Lower leg skin (tissue), 4 donors: ENCODE results near the gene RAB13. TPM values are rescaled to one million over a fixed set of nuclear protein-coding genes. Genes with fewer than 3 reads are reported as not detected.

ENCODE experiments used
- DNase-seq, 2 donors: peaks; one replicate each; pipeline ENCODE4 v3.0.0-alpha.2; 2019; ENCODE audit warnings: low spot score in 2 of 2
- H3K4me3 ChIP-seq: fragments of 200-600 bp; sonication (generic); 2 replicates; pipeline ENCODE4 v1.5.1; 2017; ENCODE audit warnings: mild to moderate bottlenecking, low read depth; ENCODE audit not compliant: poor library complexity, severe bottlenecking
- POLR2A ChIP-seq, 2 donors: fragments of 450-650 bp; IDR thresholded peaks; one replicate each; pipeline ENCODE4 v1.6.1; 2016 to 2017; ENCODE audit warnings: antibody characterized with exemption in 2 of 2, mild to moderate bottlenecking in 1 of 2, moderate library complexity in 1 of 2
- WGBS, 2 donors: methylation state at CpG; one replicate each; pipeline ENCODE4 v1.1.5; 2018; 5-methylcytosine and 5-hydroxymethylcytosine counted together
- intact Hi-C: fragments of 100-400 bp; cut with DNase I; formaldehyde crosslinking; loops from one replicate; pipeline ENCODE4 v1.15.0; 2023; ENCODE audit warnings: low total_unique reads
- total RNA-seq, 4 donors: library from RNA; depleted of rRNA; stranded (reverse); fragments of >200 nt; gene quantifications; one replicate each; pipeline ENCODE4 v1.1.0, GENCODE V29; 2016
- TF ChIP-seq, protein P1 (sequence below), 3 donors: fragments of 450-650 bp; IDR thresholded peaks; one replicate each; pipeline ENCODE4 v1.5.1; 2016; ENCODE audit warnings: antibody characterized with exemption in 3 of 3, mild to moderate bottlenecking in 3 of 3, moderate library complexity in 2 of 3

RAB13 gene
- total RNA-seq, 4 donors from 2014 or later: 15.6 to 29.4 (median 25.4) TPM

DNA sequence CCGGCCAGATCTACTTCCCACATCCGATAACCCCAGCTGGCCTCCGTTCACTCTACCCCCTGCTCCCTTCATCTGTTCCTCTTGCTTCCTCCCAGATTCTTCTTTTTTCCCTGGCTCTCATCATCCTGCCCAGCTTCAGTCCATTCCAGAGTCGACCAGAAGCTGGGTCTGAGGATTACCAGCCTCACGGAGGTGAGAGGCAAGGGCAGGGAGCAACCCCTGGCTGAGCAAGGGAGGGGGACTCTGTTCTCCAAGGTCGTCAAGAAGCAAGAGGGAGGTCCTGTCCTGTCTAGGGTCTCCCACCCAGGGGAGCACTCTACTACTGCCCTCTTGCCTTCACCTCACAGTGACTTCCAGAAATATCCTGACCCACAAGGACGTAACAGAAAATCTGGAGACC, 12.6 kb downstream of the RAB13 start:
- no peak overlapping the region for H3K4me3 ChIP-seq
- no peak for DNase-seq
- 75 to 82% methylated on average over 7 of the region's 7 CpGs for WGBS, 2 donors
- intact Hi-C loops: no loop called here
- TF ChIP-seq, protein P1, sequence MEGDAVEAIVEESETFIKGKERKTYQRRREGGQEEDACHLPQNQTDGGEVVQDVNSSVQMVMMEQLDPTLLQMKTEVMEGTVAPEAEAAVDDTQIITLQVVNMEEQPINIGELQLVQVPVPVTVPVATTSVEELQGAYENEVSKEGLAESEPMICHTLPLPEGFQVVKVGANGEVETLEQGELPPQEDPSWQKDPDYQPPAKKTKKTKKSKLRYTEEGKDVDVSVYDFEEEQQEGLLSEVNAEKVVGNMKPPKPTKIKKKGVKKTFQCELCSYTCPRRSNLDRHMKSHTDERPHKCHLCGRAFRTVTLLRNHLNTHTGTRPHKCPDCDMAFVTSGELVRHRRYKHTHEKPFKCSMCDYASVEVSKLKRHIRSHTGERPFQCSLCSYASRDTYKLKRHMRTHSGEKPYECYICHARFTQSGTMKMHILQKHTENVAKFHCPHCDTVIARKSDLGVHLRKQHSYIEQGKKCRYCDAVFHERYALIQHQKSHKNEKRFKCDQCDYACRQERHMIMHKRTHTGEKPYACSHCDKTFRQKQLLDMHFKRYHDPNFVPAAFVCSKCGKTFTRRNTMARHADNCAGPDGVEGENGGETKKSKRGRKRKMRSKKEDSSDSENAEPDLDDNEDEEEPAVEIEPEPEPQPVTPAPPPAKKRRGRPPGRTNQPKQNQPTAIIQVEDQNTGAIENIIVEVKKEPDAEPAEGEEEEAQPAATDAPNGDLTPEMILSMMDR (IDR thresholded peaks at IDR 0.05): no peak
- TF ChIP-seq POLR2A (IDR thresholded peaks at IDR 0.05): no peak

DNA sequence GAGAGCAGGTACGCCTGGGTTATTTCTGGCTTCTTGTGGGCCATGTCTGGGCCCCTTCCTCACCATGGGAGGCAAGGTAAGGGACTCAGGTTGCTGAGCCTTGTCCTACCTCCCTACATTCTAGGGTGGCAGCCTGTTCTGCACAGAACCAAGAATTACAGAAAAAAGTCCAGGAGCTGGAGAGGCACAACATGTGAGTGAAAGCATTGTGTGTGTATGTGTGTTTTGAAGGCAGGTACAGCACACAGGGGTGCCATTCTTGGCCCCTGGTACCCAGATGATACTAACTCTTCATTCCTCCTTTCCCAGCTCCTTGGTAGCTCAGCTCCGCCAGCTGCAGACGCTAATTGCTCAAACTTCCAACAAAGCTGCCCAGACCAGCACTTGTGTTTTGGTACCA, 13.1 kb downstream of the RAB13 start:
- no peak for DNase-seq
- H3K4me3 ChIP-seq: no peak overlapping the region
- WGBS, 2 donors: 90 to 91% methylated on average over 3 of the region's 3 CpGs
- intact Hi-C loops: no loop called here
- TF ChIP-seq, protein P1 (IDR thresholded peaks at IDR 0.05): no peak
- no peak for TF ChIP-seq POLR2A (IDR thresholded peaks at IDR 0.05)

DNA sequence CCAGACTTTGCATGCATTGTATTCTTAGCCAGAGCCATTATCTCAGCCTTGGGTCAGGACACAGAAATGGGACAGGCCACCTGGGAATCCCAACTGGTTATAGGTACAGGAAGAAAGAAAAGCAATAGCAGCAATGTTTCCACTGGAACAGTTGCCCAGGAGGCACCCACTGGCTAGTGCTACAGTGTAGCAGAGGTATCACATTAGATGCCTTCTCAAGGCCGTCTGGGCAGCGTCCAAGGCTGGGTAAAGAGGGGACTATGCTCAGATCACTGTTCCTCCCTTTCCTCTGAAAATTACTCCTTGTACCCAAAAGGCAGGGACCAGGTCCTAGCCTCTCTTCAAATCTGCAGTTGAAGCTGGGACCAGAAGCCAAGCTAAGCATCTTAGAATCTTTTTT, 15.8 kb downstream of the RAB13 start:
- H3K4me3 ChIP-seq: no peak overlapping the region
- WGBS, 2 donors: 82 to 89% methylated on average over 2 of the region's 2 CpGs
- no peak for DNase-seq
- TF ChIP-seq, protein P1 (IDR thresholded peaks at IDR 0.05): no peak
- TF ChIP-seq POLR2A (IDR thresholded peaks at IDR 0.05): no peak
- intact Hi-C loops: no loop called here

DNA sequence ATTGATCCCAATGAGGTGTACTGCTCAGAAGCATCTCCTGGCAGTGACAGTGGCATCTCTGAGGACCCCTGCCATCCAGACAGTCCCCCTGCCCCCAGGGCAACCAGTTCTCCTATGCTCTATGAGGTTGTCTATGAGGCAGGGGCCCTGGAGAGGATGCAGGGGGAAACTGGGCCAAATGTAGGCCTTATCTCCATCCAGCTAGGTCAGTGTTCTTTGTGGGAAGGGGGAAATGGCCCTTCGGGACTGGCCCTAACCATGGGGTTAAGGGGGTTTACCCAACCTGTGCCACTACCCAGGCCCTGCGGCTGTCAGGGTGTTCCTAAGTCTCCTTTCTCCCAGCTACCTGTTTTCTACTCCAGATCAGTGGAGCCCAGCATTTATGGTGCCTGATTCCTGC, 17.2 kb downstream of the RAB13 start:
- 88 to 96% methylated on average over 2 of the region's 2 CpGs for WGBS, 2 donors
- intact Hi-C loops: no loop called here
- no peak for DNase-seq
- no peak overlapping the region for H3K4me3 ChIP-seq
- TF ChIP-seq POLR2A (IDR thresholded peaks at IDR 0.05): no peak
- TF ChIP-seq, protein P1 (IDR thresholded peaks at IDR 0.05): no peak

DNA sequence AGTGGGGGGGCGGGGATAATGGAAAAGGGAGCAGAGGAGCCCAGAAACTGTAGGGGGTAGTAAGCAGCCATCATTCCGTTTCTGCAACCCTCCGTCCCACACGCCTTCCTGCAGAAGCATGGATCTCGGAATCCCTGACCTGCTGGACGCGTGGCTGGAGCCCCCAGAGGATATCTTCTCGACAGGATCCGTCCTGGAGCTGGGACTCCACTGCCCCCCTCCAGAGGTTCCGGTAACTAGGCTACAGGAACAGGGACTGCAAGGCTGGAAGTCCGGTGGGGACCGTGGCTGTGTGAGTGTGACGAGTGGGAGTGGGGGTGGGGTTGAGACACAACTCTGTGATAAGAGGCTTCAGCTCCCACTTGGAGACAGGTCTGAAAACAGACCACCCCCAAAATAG, 17.7 kb downstream of the RAB13 start:
- TF ChIP-seq POLR2A (IDR thresholded peaks at IDR 0.05): no peak
- TF ChIP-seq, protein P1 (IDR thresholded peaks at IDR 0.05): no peak
- peak in 1 of 2 donors; percentile 82 for DNase-seq
- peak overlapping the region; percentile 28 for H3K4me3 ChIP-seq
- intact Hi-C loops: no loop called here
- WGBS, 2 donors: 4 to 12% methylated on average over 13 of the region's 13 CpGs

DNA sequence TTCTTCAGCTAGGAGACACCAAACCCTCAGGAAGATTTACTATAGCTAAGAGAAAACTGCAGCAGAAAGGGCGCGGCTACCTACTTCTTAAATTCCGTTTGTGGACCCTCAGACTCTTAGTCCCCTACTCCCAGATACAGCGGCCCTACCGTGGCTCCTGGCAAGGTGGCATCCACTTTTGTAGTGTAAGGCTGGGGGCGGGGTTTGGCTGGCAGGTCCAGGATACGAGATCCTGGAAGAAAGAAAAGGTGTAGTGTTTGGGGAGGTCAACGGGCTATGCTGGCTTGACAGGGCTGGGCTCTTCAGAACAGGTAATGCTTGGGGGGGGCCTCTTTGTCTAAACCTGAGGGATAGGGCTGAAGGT, 18.2 kb downstream of the RAB13 start:
- H3K4me3 ChIP-seq: peak overlapping the region; percentile 28
- intact Hi-C loops: no loop called here
- TF ChIP-seq, protein P1 (IDR thresholded peaks at IDR 0.05): no peak
- TF ChIP-seq POLR2A (IDR thresholded peaks at IDR 0.05): no peak
- no peak for DNase-seq
- WGBS, 2 donors: 0 to 1% methylated on average over 8 of the region's 8 CpGs
